Stimulated activated CD8-positive, alpha-beta memory T cell treated with anti-CD3 and anti-CD28 coated beads, Interleukin-4, amount 100 ng/mL, for 4 hours (primary cell): ENCODE results near the gene KCNMA1.

Experiments used
- DNase-seq, 2 donors: peaks; one replicate each; pipeline ENCODE4 v3.0.0-alpha.2; 2020; ENCODE audit warnings: low read depth in 2 of 2, low spot score in 1 of 2

Gene KCNMA1

GRCh38 chr10:76830218-76830617, 807.4 kb downstream of the KCNMA1 start:
- no peak for DNase-seq

- DNase-seq: no peak
These were observed 807.9 kb downstream of the KCNMA1 start for GRCh38 chr10:76829724-76830123.
